DOHH2 (cell line): ENCODE measurements around the gene PFKL.

ENCODE experiments used
- H3F3A ChIP-seq: fragments of 200-600 bp; sonication (generic), shearing (Covaris generic); 2 replicates; pipeline ENCODE4 v1.6.0; 2016; ENCODE audit warnings: antibody characterized with exemption, mild to moderate bottlenecking; ENCODE audit not compliant: control insufficient read depth, insufficient read depth
- H3K27ac ChIP-seq: fragments of 200-600 bp; sonication (generic); 2 replicates; pipeline ENCODE4 v1.5.1; 2014; ENCODE audit warnings: low read depth, mild to moderate bottlenecking, low read length, moderate library complexity
- H3K27me3 ChIP-seq: fragments of 200-600 bp; sonication (generic); 2 replicates; pipeline ENCODE4 v1.6.1; 2014; ENCODE audit warnings: mild to moderate bottlenecking, low read length, mixed read lengths; ENCODE audit not compliant: control insufficient read depth
- H3K36me3 ChIP-seq: fragments of 200-600 bp; sonication (generic); 2 replicates; pipeline ENCODE4 v1.6.1; 2014; ENCODE audit warnings: mild to moderate bottlenecking, low read length, moderate library complexity, mixed read lengths; ENCODE audit not compliant: control insufficient read depth
- H3K4me1 ChIP-seq: fragments of 200-600 bp; sonication (generic); 2 replicates; pipeline ENCODE4 v1.6.1; 2014; ENCODE audit warnings: mild to moderate bottlenecking, low read length, mixed read lengths; ENCODE audit not compliant: control insufficient read depth
- H3K4me2 ChIP-seq: fragments of 200-600 bp; sonication (generic); 2 replicates; pipeline ENCODE4 v1.6.0; 2014; ENCODE audit warnings: mild to moderate bottlenecking, low read length, moderate library complexity
- H3K4me3 ChIP-seq: fragments of 200-600 bp; sonication (generic); 2 replicates; pipeline ENCODE4 v1.5.1; 2014; ENCODE audit warnings: mild to moderate bottlenecking, low read length, mixed read lengths
- H3K79me2 ChIP-seq: fragments of 200-600 bp; sonication (generic); 2 replicates; pipeline ENCODE4 v1.6.1; 2014; ENCODE audit warnings: mild to moderate bottlenecking, low read length, mixed read lengths; ENCODE audit not compliant: control insufficient read depth
- H3K9me2 ChIP-seq: fragments of 200-600 bp; sonication (generic); replicated peaks from 2 replicates; pipeline ENCODE4 v1.6.1; 2014; ENCODE audit warnings: mild to moderate bottlenecking, low read length, mixed read lengths; ENCODE audit not compliant: control insufficient read depth
- H3K9me3 ChIP-seq: fragments of 200-600 bp; sonication (generic); 2 replicates; pipeline ENCODE4 v1.6.1; 2014; ENCODE audit warnings: antibody characterized with exemption, low read length, mixed read lengths; ENCODE audit not compliant: control insufficient read depth, insufficient read depth
- H4K20me1 ChIP-seq: fragments of 200-600 bp; sonication (generic); 2 replicates; pipeline ENCODE4 v1.6.0; 2014; ENCODE audit warnings: low read depth, mild to moderate bottlenecking, antibody characterized with exemption, low read length, moderate library complexity; ENCODE audit not compliant: control insufficient read depth, insufficient read depth
- CTCF ChIP-seq: fragments of 200-600 bp; sonication (generic); IDR thresholded peaks from one replicate; pipeline ENCODE4 v1.5.1; 2014; ENCODE audit warnings: antibody characterized with exemption, mild to moderate bottlenecking, low read depth, low read length; ENCODE audit not compliant: poor library complexity, severe bottlenecking
- EZH2phosphoT487 ChIP-seq: fragments of 200-600 bp; sonication (generic); IDR thresholded peaks from 2 replicates; pipeline ENCODE4 v1.6.1; 2017; ENCODE audit warnings: borderline replicate concordance, mild to moderate bottlenecking, antibody characterized with exemption, low read length, moderate library complexity, mixed read lengths

The PFKL gene

DNA sequence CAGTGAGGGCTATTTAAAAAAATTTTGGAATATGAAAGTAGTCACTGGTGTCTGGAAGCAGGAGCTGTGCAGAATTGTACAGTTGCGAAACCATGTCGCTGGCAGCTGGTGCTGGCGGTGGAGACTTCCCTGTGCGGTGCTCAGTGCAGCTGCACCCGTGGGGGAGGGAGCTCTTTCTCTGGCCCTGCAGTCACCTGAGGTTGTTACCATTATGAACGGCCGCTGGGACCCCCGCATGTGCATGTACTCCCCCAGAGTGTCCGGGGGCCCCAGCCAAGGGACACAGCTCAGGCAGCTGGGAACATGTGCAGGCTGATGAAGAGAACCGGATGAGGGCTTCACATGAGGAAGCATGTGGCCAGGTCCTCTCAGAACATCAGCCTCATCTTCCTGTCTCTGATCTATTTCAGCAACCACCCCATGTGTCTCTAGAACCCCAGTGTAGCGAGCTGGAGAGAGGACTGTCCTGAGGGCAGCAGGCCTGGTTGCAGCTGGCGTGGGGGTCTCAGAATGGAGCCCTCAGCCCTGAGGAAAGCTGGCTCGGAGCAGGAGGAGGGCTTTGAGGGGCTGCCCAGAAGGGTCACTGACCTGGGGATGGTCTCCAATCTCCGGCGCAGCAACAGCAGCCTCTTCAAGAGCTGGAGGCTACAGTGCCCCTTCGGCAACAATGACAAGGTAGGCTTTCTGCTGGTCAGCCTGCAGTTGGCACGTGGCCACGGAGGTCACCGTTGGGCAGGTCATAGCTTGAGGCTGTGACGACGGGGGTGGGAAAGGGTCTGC is 53.5 kb downstream of the PFKL start, which contains the start of gene TRPM2:
Gene TRPM2, plus strand, starts transcription at position 431 of the 780 bp plus-strand sequence. Its CDS starts 80 bp downstream, at position 511.
- H4K20me1 ChIP-seq = no peaks in the 10 kb centered on the region
- no peaks in the 10 kb centered on the region for H3F3A ChIP-seq
- H3K27me3 ChIP-seq = no peaks in the 10 kb centered on the region
- no peaks in the 10 kb centered on the region for H3K9me2 ChIP-seq
- no peak within 1 kb of the TSS for H3K27ac ChIP-seq
- no peak within 1 kb of the TSS for H3K4me3 ChIP-seq
- H3K4me1 ChIP-seq = peaks cover 30% of the 10 kb centered on the region
- TF ChIP-seq EZH2phosphoT487 = no peak
- TF ChIP-seq CTCF = no peak
- H3K9me3 ChIP-seq = no peaks in the 10 kb centered on the region
- no peaks in the 10 kb centered on the region for H3K36me3 ChIP-seq
- H3K4me2 ChIP-seq = peak within 1 kb of the TSS; percentile 44
- H3K79me2 ChIP-seq = no peaks in the 10 kb centered on the region

DNA sequence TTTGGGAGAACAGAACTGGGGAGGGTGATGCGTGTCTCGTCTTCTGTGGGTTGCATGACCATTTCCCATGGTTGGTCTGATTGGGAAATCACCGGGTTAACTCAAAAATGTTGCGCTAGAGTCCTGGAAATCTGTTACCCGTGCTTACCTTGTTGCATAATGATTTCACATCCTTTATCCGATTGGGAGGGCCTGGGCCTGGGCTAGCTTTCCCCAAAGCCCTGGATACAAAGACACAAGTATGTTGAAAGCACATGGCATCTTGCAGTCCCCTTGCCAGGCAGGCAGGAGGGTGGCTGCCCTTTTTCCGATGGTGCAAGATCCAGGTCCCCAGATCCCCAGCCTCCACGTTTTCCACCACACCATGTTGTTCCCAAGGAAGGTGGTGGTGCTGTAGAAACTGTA is 54.1 kb downstream of the PFKL start:
- peak overlapping the region; percentile 44; the same call in 1 of the 2 replicates for H3K4me2 ChIP-seq
- H3K79me2 ChIP-seq = no peaks in the 10 kb centered on the region
- H3K4me1 ChIP-seq = peaks cover 30% of the 10 kb centered on the region
- H3K4me3 ChIP-seq = no peak overlapping the region
- no peak overlapping the region for H3K27ac ChIP-seq
- no peaks in the 10 kb centered on the region for H3K9me2 ChIP-seq
- no peaks in the 10 kb centered on the region for H4K20me1 ChIP-seq
- no peaks in the 10 kb centered on the region for H3F3A ChIP-seq
- TF ChIP-seq CTCF (no peak), EZH2phosphoT487 (no peak)
- H3K27me3 ChIP-seq = no peaks in the 10 kb centered on the region
- no peaks in the 10 kb centered on the region for H3K36me3 ChIP-seq
- no peaks in the 10 kb centered on the region for H3K9me3 ChIP-seq

DNA sequence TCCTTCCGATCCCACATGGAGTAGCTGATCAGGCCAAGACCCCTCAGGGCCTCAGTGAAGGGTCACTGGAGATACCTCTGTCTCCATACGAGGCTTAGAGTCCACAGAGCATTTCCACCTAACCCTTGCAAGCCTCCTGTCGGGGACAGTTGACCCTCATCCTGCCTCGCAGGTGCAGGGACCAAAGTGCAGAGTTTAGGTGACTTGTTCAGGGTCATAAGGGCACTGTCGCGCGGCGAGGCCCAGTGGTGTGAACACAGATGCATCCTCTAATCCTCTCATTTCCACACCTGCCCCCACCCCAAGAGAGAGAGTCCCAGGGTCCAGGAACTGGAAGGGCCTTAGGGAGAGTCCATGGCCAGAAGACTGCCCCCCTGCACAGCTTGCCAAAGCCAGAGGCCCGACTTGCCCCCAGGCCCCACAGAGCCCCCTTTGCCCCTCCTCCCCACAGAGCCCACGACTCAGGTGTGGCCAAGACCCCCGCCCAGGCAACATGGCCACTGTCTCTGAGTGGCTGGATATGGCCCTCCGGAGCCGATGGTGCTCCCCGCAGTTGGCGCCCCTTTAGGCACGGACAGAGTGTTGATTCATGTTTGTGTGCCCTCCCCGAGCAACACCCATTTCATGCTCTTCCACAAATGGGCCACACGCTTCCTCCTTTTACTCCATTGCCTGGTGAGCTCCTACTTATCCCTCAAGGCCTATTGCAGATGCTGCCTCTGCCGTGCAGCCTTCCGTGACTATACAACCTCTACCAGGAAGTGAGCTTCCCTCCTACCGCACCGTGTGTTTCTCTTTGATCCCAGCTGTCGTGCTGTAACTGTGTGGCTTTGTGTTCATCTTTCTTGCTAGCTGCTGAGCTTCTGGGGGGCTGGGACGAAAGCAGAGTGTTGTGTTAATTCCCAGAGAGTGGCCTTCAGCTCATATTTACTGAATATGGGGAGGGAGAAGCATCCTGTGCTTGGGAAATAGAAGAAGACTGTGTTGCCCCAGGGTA is 55.2 kb downstream of the PFKL start:
- Histone ChIP-seq H3K9me3 (no peaks in the 10 kb centered on the region), H3K4me2 (peak overlapping the region; percentile 24; the same call in 1 of the 2 replicates), H3K36me3 (no peaks in the 10 kb centered on the region), H3K79me2 (no peaks in the 10 kb centered on the region), H3K27ac (no peak overlapping the region), H4K20me1 (no peaks in the 10 kb centered on the region), H3K27me3 (no peaks in the 10 kb centered on the region), H3K4me1 (peaks cover 30% of the 10 kb centered on the region), H3K4me3 (no peak overlapping the region), H3F3A (no peaks in the 10 kb centered on the region), H3K9me2 (no peaks in the 10 kb centered on the region)
- TF ChIP-seq CTCF (no peak), EZH2phosphoT487 (no peak)
